ENCODE data around the gene SPRED2. TPM values are rescaled to one million over a fixed set of nuclear protein-coding genes. Genes with fewer than 3 reads are reported as not detected.
A peak's percentile ranks its signal among the peaks of the same experiment; 100 is the strongest.

SPRED2 gene
- total RNA-seq = 18.4 TPM

DNA sequence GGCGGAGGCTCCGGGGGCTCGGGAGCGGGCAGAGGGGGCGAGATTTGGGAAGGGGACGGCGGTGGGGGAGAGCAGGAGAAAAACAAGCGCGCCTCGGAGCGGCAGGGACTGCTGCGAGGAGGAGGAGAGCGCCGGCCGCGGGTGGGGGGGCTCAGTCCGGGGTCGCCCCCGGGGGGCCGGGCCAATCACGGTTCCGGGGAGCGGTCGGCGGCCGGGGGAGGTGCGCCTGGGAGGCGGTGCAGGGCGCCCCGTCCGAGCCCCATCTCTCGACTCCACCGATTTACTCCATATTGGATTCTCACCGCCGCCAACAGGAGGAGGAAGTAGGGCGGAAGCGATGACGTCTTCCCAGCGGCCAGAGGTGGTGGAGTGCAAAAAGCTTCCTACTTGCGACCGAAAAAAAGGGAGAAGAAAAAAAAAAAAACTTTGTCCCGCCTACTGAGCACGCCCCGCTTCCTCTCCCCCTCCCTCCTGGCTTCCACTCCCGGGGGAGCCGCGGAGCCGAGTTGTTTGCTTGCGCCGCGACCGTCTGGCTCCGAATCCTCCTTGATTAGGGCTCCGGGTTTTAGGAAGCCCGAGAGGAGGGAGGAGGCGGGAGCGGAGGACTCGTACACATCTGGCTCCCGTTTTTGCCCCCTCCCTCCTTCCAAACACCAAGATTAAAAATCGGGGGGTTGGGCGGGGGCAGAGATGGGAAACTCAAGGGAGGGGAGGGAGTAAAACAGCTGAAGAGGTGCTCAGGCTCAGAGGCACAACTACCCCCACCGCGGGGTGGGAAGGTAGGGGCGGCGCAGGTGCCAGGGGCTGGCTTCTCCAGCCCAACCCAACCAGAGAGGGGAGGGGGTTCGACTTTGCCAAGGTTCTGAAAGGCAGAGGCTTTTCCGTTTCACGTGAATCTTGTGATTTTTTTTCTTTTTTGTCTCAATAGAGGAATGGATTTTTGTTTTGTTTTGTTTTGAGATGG lies at the start of gene SPRED2:
TSS of gene SPRED2 (minus strand) at position 373 of the 964 bp plus-strand sequence. CDS start 612 bp downstream, outside the sequence.
- no peaks in the 10 kb centered on the region for H3K27me3 ChIP-seq
- peak within 1 kb of the TSS; percentile 94 for H3K27ac ChIP-seq
- H3K36me3 ChIP-seq = no peaks in the 10 kb centered on the region
- peak in 1 of 3 experiments; percentile 12 for TF ChIP-seq CTCF (IDR thresholded peaks at IDR 0.05)
- TF ChIP-seq POLR2AphosphoS5 (IDR thresholded peaks at IDR 0.05; ENCODE audit: insufficient read depth in 1 of 2, low read depth in 1 of 2) = peak; percentile 94 to 98
- peak in 1 of 2 donors; percentile 57 for TF ChIP-seq POLR2A (IDR thresholded peaks at IDR 0.05)
- intact Hi-C loops (cut with DNase I) = loop anchor here (5.0 to 10.0 kb wide), 3 partner anchors 168 to 378 kb away; partner anchors contain the start of genes ACTR2 and CEP68
- DNase-seq (ENCODE audit: extremely low spot score in 2 of 2) = peak; percentile 94 to 98
- H3K4me3 ChIP-seq = peak within 1 kb of the TSS; percentile 73 to 91
- H3K4me1 ChIP-seq = peaks cover 32% of the 10 kb centered on the region
- H3K9me3 ChIP-seq = no peaks in the 10 kb centered on the region

DNA sequence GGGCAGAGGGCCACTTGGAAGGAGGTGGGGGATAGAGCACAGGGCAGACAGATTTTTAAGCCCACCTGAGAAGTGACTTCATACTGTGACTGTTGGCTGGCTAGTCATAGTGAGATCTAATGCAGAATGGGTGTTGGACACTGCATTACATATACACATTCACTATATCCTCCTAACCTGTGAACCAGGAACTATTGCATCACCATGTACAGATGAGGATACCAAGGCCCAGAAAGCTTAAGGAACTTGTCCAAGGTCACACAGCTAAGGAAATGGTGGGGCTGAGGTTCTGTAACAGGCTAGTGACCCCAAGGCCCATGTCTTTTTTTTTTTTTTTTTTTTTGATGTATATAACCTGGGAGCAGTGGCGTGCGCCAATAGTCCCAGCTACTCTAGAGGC lies 49.6 kb upstream of the SPRED2 start:
- Histone ChIP-seq H3K27ac (no peak overlapping the region), H3K36me3 (no peaks in the 10 kb centered on the region), H3K4me3 (no peak overlapping the region), H3K4me1 (no peaks in the 10 kb centered on the region), H3K9me3 (no peaks in the 10 kb centered on the region), H3K27me3 (no peaks in the 10 kb centered on the region)
- intact Hi-C loops (cut with DNase I) = no loop called here
- TF ChIP-seq CTCF (IDR thresholded peaks at IDR 0.05) (no peak), POLR2A (IDR thresholded peaks at IDR 0.05) (no peak), POLR2AphosphoS5 (IDR thresholded peaks at IDR 0.05; ENCODE audit: insufficient read depth in 1 of 2, low read depth in 1 of 2) (no peak)
- no peak for DNase-seq (ENCODE audit: extremely low spot score in 2 of 2)

DNA sequence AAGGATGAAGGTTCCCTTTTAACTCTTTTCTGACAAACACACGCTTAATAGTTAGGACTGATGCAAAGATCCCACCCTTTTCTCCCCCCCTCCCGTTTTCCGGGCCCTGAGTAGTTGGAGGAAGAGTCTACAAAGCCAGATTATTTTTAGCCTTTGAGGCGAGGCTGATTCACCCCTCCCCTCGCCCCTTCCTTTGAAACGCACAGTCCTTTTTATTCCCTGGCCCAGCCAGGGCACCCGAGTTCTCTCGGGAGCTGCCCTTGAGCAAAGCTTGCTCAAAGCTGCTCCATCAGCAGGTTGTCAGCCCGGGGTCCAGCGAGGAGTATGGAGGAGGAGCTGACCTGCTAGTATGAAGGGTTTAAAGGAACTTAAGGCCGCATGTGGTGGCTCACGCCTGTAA lies 47.1 kb upstream of the SPRED2 start:
- intact Hi-C loops (cut with DNase I) = no loop called here
- TF ChIP-seq POLR2AphosphoS5 (IDR thresholded peaks at IDR 0.05; ENCODE audit: insufficient read depth in 1 of 2, low read depth in 1 of 2) (no peak), POLR2A (IDR thresholded peaks at IDR 0.05) (no peak), CTCF (IDR thresholded peaks at IDR 0.05) (no peak)
- Histone ChIP-seq H3K27ac (no peak overlapping the region), H3K27me3 (no peaks in the 10 kb centered on the region), H3K36me3 (no peaks in the 10 kb centered on the region), H3K4me3 (no peak overlapping the region), H3K9me3 (no peaks in the 10 kb centered on the region), H3K4me1 (no peaks in the 10 kb centered on the region)
- no peak for DNase-seq (ENCODE audit: extremely low spot score in 2 of 2)

DNA sequence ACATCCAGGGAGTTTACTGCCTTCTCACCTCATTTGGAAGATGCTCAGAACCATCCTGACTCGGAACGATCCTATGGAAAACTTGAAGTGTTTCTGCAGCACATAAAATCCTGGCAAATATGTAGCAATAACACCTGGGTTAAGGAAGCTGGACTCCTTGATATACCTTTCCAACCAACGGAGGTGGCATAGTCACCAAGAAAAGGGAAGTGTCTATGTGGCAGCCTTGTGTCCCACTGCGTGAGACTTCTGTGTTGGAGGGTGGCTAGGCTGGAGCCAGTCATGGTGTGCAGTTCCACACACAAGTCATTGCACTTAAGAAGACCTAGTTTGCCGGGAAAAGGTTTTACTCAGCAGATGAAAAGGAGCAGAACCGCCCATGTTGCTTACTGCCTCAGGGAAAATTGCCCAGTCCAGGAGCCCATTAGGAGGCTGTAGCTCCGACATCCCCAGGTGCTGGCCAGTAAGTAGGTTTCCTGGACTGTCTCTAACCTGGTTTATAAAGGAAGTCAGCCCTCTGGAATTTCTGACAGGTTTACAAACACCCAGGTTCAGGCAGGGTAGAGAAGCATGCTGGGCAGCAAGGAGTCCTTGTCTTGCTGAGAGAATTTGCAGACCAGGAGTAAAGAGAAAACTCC lies 46.2 kb upstream of the SPRED2 start:
- H3K36me3 ChIP-seq = no peaks in the 10 kb centered on the region
- no peak for TF ChIP-seq POLR2A (IDR thresholded peaks at IDR 0.05)
- TF ChIP-seq POLR2AphosphoS5 (IDR thresholded peaks at IDR 0.05; ENCODE audit: insufficient read depth in 1 of 2, low read depth in 1 of 2) = no peak
- no peak for TF ChIP-seq CTCF (IDR thresholded peaks at IDR 0.05)
- H3K4me3 ChIP-seq = no peak overlapping the region
- no peaks in the 10 kb centered on the region for H3K4me1 ChIP-seq
- H3K27ac ChIP-seq = no peak overlapping the region
- no peaks in the 10 kb centered on the region for H3K27me3 ChIP-seq
- DNase-seq (ENCODE audit: extremely low spot score in 2 of 2) = no peak
- intact Hi-C loops (cut with DNase I) = no loop called here
- no peaks in the 10 kb centered on the region for H3K9me3 ChIP-seq

All from vagina (tissue), 2 donors.